ENCODE measurements around the gene VPS72.

GRCh38 chr1:151175041-151175741, 14.8 kb downstream of the VPS72 start:
- TF ChIP-seq GATA3 (IDR thresholded peaks at IDR 0.05; ENCODE audit: low read depth, low read length) (no peak), GATA2 (IDR thresholded peaks at IDR 0.05; ENCODE audit: low read depth, low read length) (no peak)
